Body of pancreas (tissue), 4 donors: ENCODE data around the gene CIRBP. TPM values are rescaled to one million over a fixed set of nuclear protein-coding genes. Genes with fewer than 3 reads are reported as not detected.

Experiments used
- ATAC-seq: fragments of 150-250 bp; one replicate; pipeline ENCODE4 v1.9.1; 2016
- DNase-seq, 4 donors: peaks; one replicate each; pipeline ENCODE4 v3.0.0-alpha.2; 2019
- H3K27ac ChIP-seq, 4 donors: fragments of 200-600 bp; sonication (generic); 1 replicate in 3 of 4; 2 replicates in 1 of 4; pipeline versions ENCODE4 v1.5.1 to v1.6.1; 2016 to 2019; ENCODE audit warnings: mild to moderate bottlenecking in 1 of 4, mixed read lengths in 1 of 4, moderate library complexity in 1 of 4
- H3K27me3 ChIP-seq, 2 donors: fragments of 200-600 bp; sonication (generic); one replicate each; pipeline ENCODE4 v1.6.0; 2016; ENCODE audit warnings: mild to moderate bottlenecking in 1 of 2
- H3K36me3 ChIP-seq, 2 donors: fragments of 200-600 bp; sonication (generic); replicated peaks in 1 of 2; 2 replicates each; pipeline ENCODE4 v1.5.1; 2016; ENCODE audit warnings: low read depth in 2 of 2; ENCODE audit not compliant: insufficient read depth in 1 of 2
- H3K4me1 ChIP-seq: fragments of 200-600 bp; sonication (generic); one replicate; pipeline ENCODE4 v1.6.0; 2016
- H3K4me3 ChIP-seq, 2 donors: fragments of 200-600 bp; sonication (generic); 1 replicate in 1 of 2; 2 replicates in 1 of 2; pipeline ENCODE4 v1.5.1; 2016 to 2019
- H3K9me3 ChIP-seq, 3 donors: fragments of 200-600 bp; sonication (generic); 1 replicate in 2 of 3; 2 replicates in 1 of 3; pipeline ENCODE4 v1.5.1; 2016
- CTCF ChIP-seq, 7 experiments: fragments of 450-650 bp in 4 of 7; fragments of 200-600 bp in 3 of 7; sonication (generic) in 3 of 7; IDR thresholded peaks; one replicate each; pipeline ENCODE4 v1.5.1; 2016 to 2019; ENCODE audit warnings: antibody characterized with exemption in 7 of 7
- POLR2A ChIP-seq, 3 donors: fragments of 450-650 bp; IDR thresholded peaks; one replicate each; pipeline ENCODE4 v1.6.1; 2016; ENCODE audit warnings: antibody characterized with exemption in 3 of 3, mild to moderate bottlenecking in 2 of 3
- WGBS, 2 donors: methylation state at CpG; one replicate each; pipeline ENCODE4 v1.1.5; 2017; 5-methylcytosine and 5-hydroxymethylcytosine counted together
- intact Hi-C: fragments of 100-400 bp; cut with DNase I; formaldehyde crosslinking; loops from one replicate; pipeline ENCODE4 v1.15.1; 2023
- total RNA-seq, 2 donors: library from RNA; depleted of rRNA; stranded (reverse); fragments of >200 nt; gene quantifications; one replicate each; pipeline ENCODE4 v1.1.0, GENCODE V29; 2016

Gene CIRBP
- total RNA-seq, 2 donors from 2014 or later = 582 to 630 TPM

GRCh38 chr19:1259206-1259875, 9.8 kb upstream of the CIRBP start:
- peak; percentile 66 to 79 (median 72) for DNase-seq
- Histone ChIP-seq H3K4me3 (no peak overlapping the region), H3K4me1 (peaks cover 89% of the 10 kb centered on the region), H3K36me3 (peaks cover 24 to 29% of the 10 kb centered on the region in 2 donors), H3K27ac (peak overlapping the region; percentile 89 to 100 (median 98)), H3K27me3 (no peaks in the 10 kb centered on the region), H3K9me3 (no peaks in the 10 kb centered on the region)
- WGBS, 2 donors = 13 to 24% methylated on average over 8 to 17 of the region's 17 CpGs
- intact Hi-C loops = no loop called here
- peak; percentile 2 for ATAC-seq
- TF ChIP-seq POLR2A (IDR thresholded peaks at IDR 0.05) (peak; percentile 19 to 69 (median 68)), CTCF (IDR thresholded peaks at IDR 0.05) (no peak)

GRCh38 chr19:1259876-1260748, 9.0 kb upstream of the CIRBP start:
- ATAC-seq = no peak
- H3K27me3 ChIP-seq = no peaks in the 10 kb centered on the region
- no peaks in the 10 kb centered on the region for H3K9me3 ChIP-seq
- H3K4me3 ChIP-seq = no peak overlapping the region
- peaks cover 87% of the 10 kb centered on the region for H3K4me1 ChIP-seq
- no peak for TF ChIP-seq CTCF (IDR thresholded peaks at IDR 0.05)
- no peak for TF ChIP-seq POLR2A (IDR thresholded peaks at IDR 0.05)
- H3K27ac ChIP-seq = peak overlapping the region; percentile 89 to 100 (median 98)
- H3K36me3 ChIP-seq = peaks cover 16 to 23% of the 10 kb centered on the region in 2 donors
- WGBS, 2 donors = 17 to 54% methylated on average over 8 to 20 of the region's 33 CpGs
- intact Hi-C loops = no loop called here
- peak in 2 of 4 donors; percentile 23 to 33 for DNase-seq

- intact Hi-C loops = no loop called here
- Histone ChIP-seq H3K4me1 (peaks cover 86% of the 10 kb centered on the region), H3K36me3 (peaks cover 8 to 15% of the 10 kb centered on the region in 2 donors), H3K27ac (peak overlapping the region; percentile 98 to 100 (median 98)), H3K4me3 (peak overlapping the region in 1 of 2 donors; percentile 35), H3K9me3 (no peaks in the 10 kb centered on the region), H3K27me3 (no peaks in the 10 kb centered on the region)
- peak in 1 of 7 experiments; percentile 15 for TF ChIP-seq CTCF (IDR thresholded peaks at IDR 0.05)
- peak in 2 of 3 donors; percentile 42 to 54 for TF ChIP-seq POLR2A (IDR thresholded peaks at IDR 0.05)
- DNase-seq (peak; percentile 97 to 98 (median 97)), ATAC-seq (peak; percentile 74)
- WGBS, 2 donors = 1 to 2% methylated on average over 12 to 69 of the region's 83 CpGs
These were observed 8.2 kb upstream of the CIRBP start for GRCh38 chr19:1260749-1261537.

- ATAC-seq (no peak), DNase-seq (no peak)
- peak in 3 of 7 experiments; percentile 22 to 51 (median 32) for TF ChIP-seq CTCF (IDR thresholded peaks at IDR 0.05)
- TF ChIP-seq POLR2A (IDR thresholded peaks at IDR 0.05) = no peak
- intact Hi-C loops = no loop called here
- H3K27ac ChIP-seq = peak overlapping the region; percentile 98 to 100 (median 98)
- H3K36me3 ChIP-seq = peaks cover 7 to 11% of the 10 kb centered on the region in 2 donors
- H3K27me3 ChIP-seq = no peaks in the 10 kb centered on the region
- no peaks in the 10 kb centered on the region for H3K9me3 ChIP-seq
- peak overlapping the region in 1 of 2 donors; percentile 35 for H3K4me3 ChIP-seq
- WGBS, 2 donors = 3 to 4% methylated on average over 14 of the region's 14 CpGs
- H3K4me1 ChIP-seq = peaks cover 88% of the 10 kb centered on the region
These were observed 7.7 kb upstream of the CIRBP start for GRCh38 chr19:1261538-1261797.
